Dendritic cell treated with granulocyte-macrophage colony-stimulating factor and Interleukin-4, amounts not matched to agents 40 ng/mL and 50 ng/mL, for 4 days (primary cell): ENCODE data around the gene SPRR2E.
"Not testable (repeated sequence)": the region's sequence is repeated elsewhere in the genome, so short reads cannot be mapped to it uniquely, and the experiment has no call there.

ENCODE experiments used
- H3K27ac Mint-ChIP-seq: one replicate; pipeline ENCODE4 v1.8.0; 2022; ENCODE audit warnings: mild to moderate bottlenecking, mixed read lengths
- H3K27me3 Mint-ChIP-seq: one replicate; pipeline ENCODE4 v1.8.0; 2022; ENCODE audit warnings: mild to moderate bottlenecking, mixed read lengths
- H3K36me3 Mint-ChIP-seq: one replicate; pipeline ENCODE4 v1.8.0; 2022; ENCODE audit warnings: low read depth, mixed read lengths
- H3K4me1 Mint-ChIP-seq: one replicate; pipeline ENCODE4 v1.8.0; 2022; ENCODE audit warnings: low read depth, mixed read lengths
- H3K4me3 Mint-ChIP-seq: one replicate; pipeline ENCODE4 v1.8.0; 2022; ENCODE audit warnings: mild to moderate bottlenecking, moderate library complexity, mixed read lengths
- H3K9me3 Mint-ChIP-seq: one replicate; pipeline ENCODE4 v1.8.0; 2022; ENCODE audit warnings: mixed read lengths
- intact Hi-C: fragments of 100-400 bp; cut with micrococcal nuclease; formaldehyde crosslinking; loops from one replicate; pipeline ENCODE4 v1.15.0; 2022

SPRR2E gene

DNA sequence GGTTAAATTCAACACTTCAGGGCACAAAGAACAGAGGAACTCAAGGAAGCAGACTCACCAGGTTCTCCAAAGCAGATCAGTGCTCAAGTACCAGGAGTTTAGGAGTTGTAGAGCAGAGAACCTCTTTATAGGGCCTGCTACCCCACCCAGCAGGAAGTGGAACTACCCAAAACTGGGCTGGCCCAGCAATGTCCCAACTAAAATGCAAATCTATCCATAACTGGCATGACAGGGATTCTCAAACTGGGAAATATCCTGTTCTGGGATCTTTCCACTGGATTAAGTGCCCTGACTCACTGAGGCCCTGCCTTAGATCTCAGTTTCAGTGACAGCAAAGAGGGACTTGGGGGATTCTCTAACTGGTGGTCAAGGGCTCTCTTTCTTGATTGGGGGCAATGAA lies at the start of gene SPRR2E:
TSS of gene SPRR2E (minus strand) at position 101 of the 400 bp plus-strand sequence. CDS start 775 bp downstream, outside the sequence.
- Mint-ChIP-seq H3K27ac (no peak within 1 kb of the TSS), H3K27me3 (peaks cover 2% of the 10 kb centered on the region), H3K4me3 (no peak within 1 kb of the TSS), H3K9me3 (no peaks in the 10 kb centered on the region), H3K36me3 (no peaks in the 10 kb centered on the region), H3K4me1 (no peaks in the 10 kb centered on the region)
- intact Hi-C loops, result no loop called here

GRCh38 chr1:153141377-153141776 lies 47.1 kb upstream of the SPRR2E start:
- Mint-ChIP-seq H3K27me3 (peaks cover 27% of the 10 kb centered on the region), H3K36me3 (no peaks in the 10 kb centered on the region), H3K27ac (no peak overlapping the region), H3K4me3 (no peak overlapping the region), H3K4me1 (no peaks in the 10 kb centered on the region), H3K9me3 (no peaks in the 10 kb centered on the region)
- intact Hi-C loops, result no loop called here

DNA sequence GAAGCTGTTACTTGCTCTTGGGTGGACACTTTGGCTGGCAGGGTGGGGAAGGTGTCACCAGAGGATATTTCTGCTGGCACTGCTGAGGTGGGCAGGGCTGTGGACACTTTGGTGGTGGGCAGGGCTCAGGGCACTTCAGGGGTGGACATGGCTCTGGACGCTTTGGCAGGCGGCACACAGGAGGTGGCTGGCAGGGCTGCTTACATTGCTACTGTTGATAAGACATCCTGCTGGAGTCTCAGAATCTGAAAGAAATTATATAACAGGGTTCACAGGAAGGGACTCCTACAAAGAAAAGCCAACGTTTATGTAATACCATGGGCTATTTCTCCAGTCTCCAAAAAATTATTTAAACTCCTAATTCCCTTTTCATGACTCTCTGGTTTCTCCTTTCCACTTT lies 46.2 kb upstream of the SPRR2E start:
- no peak overlapping the region for H3K27ac Mint-ChIP-seq
- H3K36me3 Mint-ChIP-seq, result no peaks in the 10 kb centered on the region
- H3K4me3 Mint-ChIP-seq, result no peak overlapping the region
- no peaks in the 10 kb centered on the region for H3K9me3 Mint-ChIP-seq
- peaks cover 26% of the 10 kb centered on the region for H3K27me3 Mint-ChIP-seq
- intact Hi-C loops, result no loop called here
- no peaks in the 10 kb centered on the region for H3K4me1 Mint-ChIP-seq

GRCh38 chr1:153133743-153134142 lies 39.4 kb upstream of the SPRR2E start:
- H3K36me3 Mint-ChIP-seq, result no peaks in the 10 kb centered on the region
- H3K9me3 Mint-ChIP-seq, result no peaks in the 10 kb centered on the region
- H3K27ac Mint-ChIP-seq, result no peak overlapping the region
- no peak overlapping the region for H3K4me3 Mint-ChIP-seq
- intact Hi-C loops, result no loop called here
- no peaks in the 10 kb centered on the region for H3K4me1 Mint-ChIP-seq
- H3K27me3 Mint-ChIP-seq, result peaks cover 21% of the 10 kb centered on the region

DNA sequence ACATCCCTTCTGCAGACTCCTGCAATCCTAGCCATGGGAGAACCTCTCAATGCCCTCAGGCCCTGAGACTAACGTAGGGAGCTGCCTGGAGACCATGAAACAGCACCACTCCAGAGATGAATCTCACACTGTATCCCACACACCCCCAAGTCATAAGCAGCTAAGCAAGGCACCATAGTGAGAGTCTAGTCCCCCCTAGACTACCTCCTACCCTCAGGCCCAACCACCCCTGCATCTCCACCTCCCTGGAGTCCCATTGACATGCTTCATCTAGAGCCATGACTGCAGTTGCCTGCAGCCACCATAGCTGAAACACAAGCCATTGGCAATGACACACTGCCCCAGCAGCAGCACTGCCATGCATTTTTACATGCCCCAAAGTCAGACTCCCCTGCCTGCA lies 38.9 kb upstream of the SPRR2E start:
- H3K9me3 Mint-ChIP-seq, result no peaks in the 10 kb centered on the region
- H3K36me3 Mint-ChIP-seq, result no peaks in the 10 kb centered on the region
- intact Hi-C loops, result no loop called here
- no peak overlapping the region for H3K27ac Mint-ChIP-seq
- peaks cover 21% of the 10 kb centered on the region for H3K27me3 Mint-ChIP-seq
- H3K4me3 Mint-ChIP-seq, result no peak overlapping the region
- no peaks in the 10 kb centered on the region for H3K4me1 Mint-ChIP-seq

DNA sequence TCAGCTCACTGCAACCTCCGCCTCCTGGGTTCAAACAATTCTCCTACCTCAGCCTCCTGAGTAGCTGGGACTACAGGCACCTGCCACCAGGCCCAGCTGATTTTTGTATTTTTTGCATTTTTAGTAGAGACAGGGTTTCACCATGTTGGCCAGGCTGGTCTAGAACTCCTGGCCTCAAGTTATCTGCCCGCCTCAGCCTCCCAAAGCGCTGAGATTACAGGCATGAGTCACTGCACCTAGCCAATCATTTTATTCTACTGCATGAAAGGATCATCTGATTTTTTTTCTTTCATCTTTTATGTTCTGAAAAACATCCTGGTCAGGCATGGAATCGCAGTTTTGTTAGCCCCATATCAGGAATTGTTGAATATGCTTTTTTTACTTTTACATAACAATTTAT lies 34.4 kb upstream of the SPRR2E start:
- intact Hi-C loops, H3K4me3 Mint-ChIP-seq, H3K4me1 Mint-ChIP-seq, H3K27ac Mint-ChIP-seq, H3K36me3 Mint-ChIP-seq: not testable (repeated sequence)
- peaks cover 12% of the 10 kb centered on the region for H3K9me3 Mint-ChIP-seq
- peaks cover 13% of the 10 kb centered on the region for H3K27me3 Mint-ChIP-seq

GRCh38 chr1:153127296-153127695 lies 33.0 kb upstream of the SPRR2E start:
- Mint-ChIP-seq H3K9me3 (peaks cover 12% of the 10 kb centered on the region), H3K27ac (no peak overlapping the region), H3K36me3 (no peaks in the 10 kb centered on the region), H3K4me1 (no peaks in the 10 kb centered on the region), H3K27me3 (peaks cover 12% of the 10 kb centered on the region), H3K4me3 (no peak overlapping the region)
- intact Hi-C loops, result no loop called here

- Mint-ChIP-seq H3K27ac (no peak overlapping the region), H3K4me3 (no peak overlapping the region), H3K36me3 (no peaks in the 10 kb centered on the region), H3K27me3 (peaks cover 12% of the 10 kb centered on the region), H3K4me1 (no peaks in the 10 kb centered on the region), H3K9me3 (peaks cover 12% of the 10 kb centered on the region)
- intact Hi-C loops, result no loop called here
Observed at GRCh38 chr1:153125536-153125935, 31.2 kb upstream of the SPRR2E start.

GRCh38 chr1:153123793-153124192 lies 29.5 kb upstream of the SPRR2E start:
- peaks cover 14% of the 10 kb centered on the region for H3K27me3 Mint-ChIP-seq
- H3K4me1 Mint-ChIP-seq, H3K4me3 Mint-ChIP-seq, H3K27ac Mint-ChIP-seq, H3K36me3 Mint-ChIP-seq, intact Hi-C loops: not testable (repeated sequence)
- H3K9me3 Mint-ChIP-seq, result peaks cover 12% of the 10 kb centered on the region

DNA sequence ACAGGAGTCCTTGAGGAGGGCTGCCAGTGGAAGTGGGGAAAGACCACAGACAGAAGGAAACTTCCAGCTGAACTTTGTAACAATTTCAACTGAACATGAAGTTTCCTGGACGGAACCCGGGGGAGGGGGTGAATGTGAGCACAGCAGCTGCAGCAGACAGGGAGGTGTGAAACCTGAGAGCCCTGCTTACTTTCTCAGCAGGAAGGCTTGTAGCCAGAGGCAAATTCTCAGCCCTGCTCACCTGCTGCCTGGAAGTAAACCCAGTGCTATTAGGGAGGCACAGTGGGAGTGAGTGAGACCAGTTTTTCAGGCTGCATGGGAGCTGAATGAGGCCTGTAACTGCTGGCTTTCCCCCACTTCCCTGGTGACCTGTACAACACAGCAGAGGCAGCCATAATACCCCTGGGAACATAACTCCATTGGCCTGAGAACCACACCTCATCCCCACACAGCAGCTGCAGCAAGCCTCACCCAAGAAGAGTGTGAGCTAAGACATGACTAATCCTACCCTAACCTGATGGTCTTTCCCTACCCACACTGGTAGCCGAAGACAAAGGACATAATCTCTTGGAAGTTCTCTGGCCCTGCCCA lies 28.6 kb upstream of the SPRR2E start:
- intact Hi-C loops, result no loop called here
- H3K4me3 Mint-ChIP-seq, result no peak overlapping the region
- no peaks in the 10 kb centered on the region for H3K4me1 Mint-ChIP-seq
- H3K27me3 Mint-ChIP-seq, result peaks cover 16% of the 10 kb centered on the region
- H3K9me3 Mint-ChIP-seq, result peaks cover 12% of the 10 kb centered on the region
- H3K36me3 Mint-ChIP-seq, result no peaks in the 10 kb centered on the region
- no peak overlapping the region for H3K27ac Mint-ChIP-seq

DNA sequence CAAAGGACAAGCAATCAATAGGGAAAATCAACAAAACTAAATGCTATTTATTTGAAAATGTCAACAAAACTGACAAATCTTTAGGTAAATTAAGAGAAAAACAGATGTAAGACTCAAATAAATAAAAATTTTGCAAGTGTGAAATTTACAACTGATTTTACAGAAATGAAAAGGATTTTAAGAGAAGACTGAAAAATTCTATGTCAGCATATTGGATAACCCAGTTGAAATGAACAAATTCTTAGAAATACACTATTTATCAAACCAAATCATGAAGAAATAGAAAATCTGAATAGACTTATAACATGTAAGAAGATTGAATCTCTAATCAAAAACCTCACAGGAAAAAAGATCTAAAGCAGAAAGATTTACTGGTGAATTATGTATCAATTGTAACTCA lies 26.6 kb upstream of the SPRR2E start:
- Mint-ChIP-seq H3K4me3 (no peak overlapping the region), H3K36me3 (no peaks in the 10 kb centered on the region), H3K4me1 (no peaks in the 10 kb centered on the region), H3K27me3 (peaks cover 20% of the 10 kb centered on the region), H3K27ac (no peak overlapping the region), H3K9me3 (peaks cover 12% of the 10 kb centered on the region)
- intact Hi-C loops, result no loop called here

- H3K4me1 Mint-ChIP-seq, result no peaks in the 10 kb centered on the region
- H3K9me3 Mint-ChIP-seq, result peaks cover 2% of the 10 kb centered on the region
- intact Hi-C loops, result no loop called here
- no peaks in the 10 kb centered on the region for H3K36me3 Mint-ChIP-seq
- H3K4me3 Mint-ChIP-seq, result no peak overlapping the region
- peaks cover 18% of the 10 kb centered on the region for H3K27me3 Mint-ChIP-seq
- no peak overlapping the region for H3K27ac Mint-ChIP-seq
Observed at GRCh38 chr1:153119491-153119971, 25.2 kb upstream of the SPRR2E start.

GRCh38 chr1:153115264-153115663 lies 20.9 kb upstream of the SPRR2E start:
- H3K9me3 Mint-ChIP-seq, H3K36me3 Mint-ChIP-seq, H3K4me3 Mint-ChIP-seq, H3K27ac Mint-ChIP-seq, intact Hi-C loops, H3K4me1 Mint-ChIP-seq: not testable (repeated sequence)
- peaks cover 15% of the 10 kb centered on the region for H3K27me3 Mint-ChIP-seq

DNA sequence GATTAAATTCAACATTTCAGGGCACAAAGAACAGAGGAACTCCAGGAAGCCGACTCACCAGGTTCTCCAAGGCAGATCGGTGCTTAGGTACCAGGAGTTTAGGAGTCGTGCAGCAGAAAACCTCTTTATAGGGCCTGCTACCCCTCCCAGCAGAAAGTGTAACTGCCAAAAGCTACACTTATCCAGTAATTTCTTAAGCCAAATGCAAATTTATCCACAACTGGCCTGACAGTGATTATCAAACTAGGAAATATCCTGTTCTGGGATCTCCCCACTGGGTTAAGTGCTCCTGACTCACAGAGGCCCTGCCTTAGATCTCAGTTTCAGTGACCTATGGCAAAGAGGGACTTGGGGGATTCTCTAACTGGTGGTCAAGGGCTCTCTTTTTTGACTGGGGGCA lies 19.1 kb upstream of the SPRR2E start, which contains the start of gene SPRR2F:
TSS of gene SPRR2F (minus strand) at position 101 of the 400 bp plus-strand sequence. CDS start 783 bp downstream, outside the sequence.
- Mint-ChIP-seq H3K27ac (no peak within 1 kb of the TSS), H3K9me3 (peaks cover 3% of the 10 kb centered on the region), H3K27me3 (peaks cover 14% of the 10 kb centered on the region), H3K4me1 (no peaks in the 10 kb centered on the region), H3K36me3 (no peaks in the 10 kb centered on the region), H3K4me3 (no peak within 1 kb of the TSS)
- intact Hi-C loops, result no loop called here

GRCh38 chr1:153112454-153112853 lies 18.1 kb upstream of the SPRR2E start:
- H3K36me3 Mint-ChIP-seq, H3K27ac Mint-ChIP-seq, intact Hi-C loops, H3K4me3 Mint-ChIP-seq, H3K4me1 Mint-ChIP-seq: not testable (repeated sequence)
- Mint-ChIP-seq H3K27me3 (peaks cover 11% of the 10 kb centered on the region), H3K9me3 (peaks cover 12% of the 10 kb centered on the region)
